GM23248 (cell line): ENCODE measurements around the gene TRAK2.

Experiments used
- EZH2 ChIP-seq: fragments of 200-600 bp; sonication (generic); IDR thresholded peaks from 2 replicates; pipeline ENCODE4 v1.6.1; 2018; ENCODE audit warnings: antibody characterized with exemption, mild to moderate bottlenecking; ENCODE audit not compliant: insufficient read depth, poor library complexity, severe bottlenecking
- EZH2phosphoT487 ChIP-seq: fragments of 200-600 bp; sonication (generic); IDR thresholded peaks from 2 replicates; pipeline ENCODE4 v1.6.1; 2018; ENCODE audit warnings: antibody characterized with exemption, moderate library complexity, mild to moderate bottlenecking, low read depth; ENCODE audit not compliant: insufficient read depth

DNA sequence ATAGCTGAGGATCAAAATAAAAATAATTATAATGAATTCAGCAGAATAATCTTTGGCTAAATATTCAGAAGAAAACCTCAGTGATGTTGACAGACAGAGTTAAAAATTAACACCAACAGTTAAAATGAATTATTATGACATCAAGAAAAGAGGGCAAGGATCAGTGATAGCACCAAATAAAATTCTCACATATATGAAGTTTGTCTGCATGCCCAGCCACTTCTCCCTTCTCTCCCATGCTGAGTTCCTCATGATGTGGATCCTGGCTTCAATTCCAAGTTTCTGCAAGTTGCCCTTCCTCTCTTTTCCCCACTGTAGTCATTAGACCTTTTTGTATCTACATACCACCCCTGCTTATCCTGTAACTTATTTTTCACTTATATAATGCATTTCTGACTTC, 7.1 kb upstream of the TRAK2 start:
- no peak for TF ChIP-seq EZH2phosphoT487
- no peak for TF ChIP-seq EZH2
